H9 (cell line): ENCODE measurements around the gene ACACA. TPM values are rescaled to one million over a fixed set of nuclear protein-coding genes. Genes with fewer than 3 reads are reported as not detected.

Experiments
- DNase-seq: peaks from one replicate; pipeline ENCODE4 v3.0.0-alpha.2; 2017
- H2AFZ ChIP-seq: one replicate; pipeline ENCODE4 v1.6.1; 2013; ENCODE audit warnings: mild to moderate bottlenecking, low read length, control low read depth, moderate library complexity
- H2AK5ac ChIP-seq: 2 replicates; pipeline ENCODE4 v1.6.1; 2013; ENCODE audit warnings: low read length, control low read depth, mixed read lengths; ENCODE audit not compliant: insufficient read length
- H2BK120ac ChIP-seq: one replicate; pipeline ENCODE4 v1.6.1; 2013; ENCODE audit warnings: low read depth, mild to moderate bottlenecking, low read length, control low read depth, inconsistent platforms; ENCODE audit not compliant: poor library complexity, severe bottlenecking
- H2BK12ac ChIP-seq: 2 replicates; pipeline ENCODE4 v1.6.1; 2013; ENCODE audit warnings: low read length, control low read depth, mixed read lengths, low read depth; ENCODE audit not compliant: insufficient read length
- H2BK15ac ChIP-seq: 2 replicates; pipeline ENCODE4 v1.6.1; 2013; ENCODE audit warnings: low read depth, low read length, control low read depth
- H2BK20ac ChIP-seq: one replicate; pipeline ENCODE4 v1.6.1; 2013; ENCODE audit warnings: low read depth, mild to moderate bottlenecking, low read length, control low read depth, inconsistent platforms; ENCODE audit not compliant: poor library complexity, severe bottlenecking
- H2BK5ac ChIP-seq: 2 replicates; pipeline ENCODE4 v1.6.1; 2013; ENCODE audit warnings: low read length, control low read depth, mixed read lengths; ENCODE audit not compliant: insufficient read length
- H3K14ac ChIP-seq: 2 replicates; pipeline ENCODE4 v1.6.1; 2013; ENCODE audit warnings: low read length, control low read depth; ENCODE audit not compliant: insufficient read depth
- H3K18ac ChIP-seq: 2 replicates; pipeline ENCODE4 v1.6.1; 2013; ENCODE audit warnings: low read depth, mild to moderate bottlenecking, mixed read lengths, low read length, control low read depth; ENCODE audit not compliant: insufficient read length
- H3K23ac ChIP-seq: 2 replicates; pipeline ENCODE4 v1.6.1; 2013; ENCODE audit warnings: low read length, control low read depth, mixed read lengths, low read depth; ENCODE audit not compliant: insufficient read length
- H3K23me2 ChIP-seq: 2 replicates; pipeline ENCODE4 v1.6.1; 2013; ENCODE audit warnings: low read depth, mild to moderate bottlenecking, mixed read lengths, low read length, control low read depth; ENCODE audit not compliant: insufficient read length, poor library complexity, severe bottlenecking
- H3K27ac ChIP-seq: 2 replicates; pipeline ENCODE4 v1.5.1; 2013; ENCODE audit warnings: low read length, control low read depth, mixed read lengths, low read depth; ENCODE audit not compliant: insufficient read length
- H3K27me3 ChIP-seq: 2 replicates; pipeline ENCODE4 v1.6.1; 2013; ENCODE audit warnings: low read length, control low read depth, inconsistent platforms; ENCODE audit not compliant: insufficient read depth
- H3K4ac ChIP-seq: 2 replicates; pipeline ENCODE4 v1.6.1; 2013; ENCODE audit warnings: low read depth, mild to moderate bottlenecking, control low read depth, inconsistent platforms, low read length, moderate library complexity
- H3K4me1 ChIP-seq: 2 replicates; pipeline ENCODE4 v1.6.1; 2013; ENCODE audit warnings: low read length, control low read depth, inconsistent platforms; ENCODE audit not compliant: insufficient read depth
- H3K4me2 ChIP-seq: 2 replicates; pipeline ENCODE4 v1.6.1; 2013; ENCODE audit warnings: low read length, control low read depth, mixed read lengths; ENCODE audit not compliant: insufficient read length, insufficient read depth
- H3K56ac ChIP-seq: 2 replicates; pipeline ENCODE4 v1.6.1; 2013; ENCODE audit warnings: low read depth, mild to moderate bottlenecking, mixed read lengths, low read length, control low read depth; ENCODE audit not compliant: insufficient read length
- H3K79me1 ChIP-seq: 2 replicates; pipeline ENCODE4 v1.6.1; 2013; ENCODE audit warnings: low read depth, mild to moderate bottlenecking, moderate library complexity, low read length, control low read depth, inconsistent platforms; ENCODE audit not compliant: insufficient read depth, poor library complexity, severe bottlenecking
- H3K79me2 ChIP-seq: 2 replicates; pipeline ENCODE4 v1.6.1; 2013; ENCODE audit warnings: low read length, control low read depth, inconsistent platforms; ENCODE audit not compliant: insufficient read depth
- H3K9ac ChIP-seq: 2 replicates; pipeline ENCODE4 v1.6.1; 2013; ENCODE audit warnings: low read length, control low read depth, mixed read lengths; ENCODE audit not compliant: insufficient read length; ENCODE audit errors: extremely low read depth
- H3K9me3 ChIP-seq: one replicate; pipeline ENCODE4 v1.6.1; 2013; ENCODE audit warnings: low read depth, low read length, inconsistent platforms; ENCODE audit not compliant: control insufficient read depth
- H3T11ph ChIP-seq: one replicate; pipeline ENCODE4 v1.6.1; 2013; ENCODE audit warnings: mild to moderate bottlenecking, low read length, control low read depth, inconsistent platforms
- H4K20me1 ChIP-seq: one replicate; pipeline ENCODE4 v1.6.1; 2013; ENCODE audit not compliant: control insufficient read depth, insufficient read length, insufficient read depth
- H4K5ac ChIP-seq: 2 replicates; pipeline ENCODE4 v1.6.1; 2013; ENCODE audit warnings: low read depth, mild to moderate bottlenecking, mixed read lengths, low read length, control low read depth; ENCODE audit not compliant: insufficient read length
- H4K8ac ChIP-seq: replicated peaks from 2 replicates; pipeline ENCODE4 v1.6.1; 2013; ENCODE audit warnings: low read length, control low read depth, mixed read lengths, low read depth; ENCODE audit not compliant: insufficient read length
- H4K91ac ChIP-seq: 2 replicates; pipeline ENCODE4 v1.6.1; 2013; ENCODE audit warnings: low read depth, mild to moderate bottlenecking, moderate library complexity, mixed read lengths, low read length, control low read depth; ENCODE audit not compliant: insufficient read length
- H3K27ac Mint-ChIP-seq, 3 experiments: 2 replicates in 2 of 3; 3 replicates in 1 of 3; pipeline ENCODE4 v1.8.0; 2020 to 2021; ENCODE audit warnings: mixed read lengths in 3 of 3, mild to moderate bottlenecking in 1 of 3, moderate library complexity in 1 of 3
- H3K27me3 Mint-ChIP-seq: 2 replicates; pipeline ENCODE4 v1.8.0; 2021; ENCODE audit warnings: low read depth, mild to moderate bottlenecking, moderate library complexity, mixed read lengths
- H3K36me3 Mint-ChIP-seq, 3 experiments: 2 replicates in 2 of 3; 3 replicates in 1 of 3; pipeline ENCODE4 v1.8.0; 2020 to 2021; ENCODE audit warnings: low read depth in 3 of 3, mixed read lengths in 3 of 3; ENCODE audit not compliant: insufficient read depth in 1 of 3
- H3K4me1 Mint-ChIP-seq, 2 experiments: 2 replicates each; pipeline ENCODE4 v1.8.0; 2020; ENCODE audit warnings: mixed read lengths in 2 of 2
- H3K4me3 Mint-ChIP-seq, 2 experiments: 2 replicates in 1 of 2; 3 replicates in 1 of 2; pipeline ENCODE4 v1.8.0; 2020 to 2021; ENCODE audit warnings: mild to moderate bottlenecking in 2 of 2, mixed read lengths in 2 of 2, moderate library complexity in 1 of 2
- H3K9me3 Mint-ChIP-seq, 2 experiments: 2 replicates in 1 of 2; 3 replicates in 1 of 2; pipeline ENCODE4 v1.8.0; 2020; ENCODE audit warnings: mild to moderate bottlenecking in 2 of 2, mixed read lengths in 2 of 2, moderate library complexity in 1 of 2
- WGBS: extraction: QIAGEN DNeasy Blood & Tissue Kit; methylation state at CpG from one replicate; pipeline ENCODE4 v1.1.7; 2013; ENCODE audit warnings: missing lambda C conversion rate, low lambda C conversion rate, mixed read lengths; ENCODE audit not compliant: insufficient read length; ENCODE audit errors: extremely low coverage; 5-methylcytosine and 5-hydroxymethylcytosine counted together
- total RNA-seq: library from RNA; stranded (reverse); gene quantifications from 2 replicates; pipeline ENCODE4 v1.2.1, GENCODE V29; 2021
- TF ChIP-seq, protein P1 (sequence below): fragments of 200-600 bp; sonication (generic); conservative IDR thresholded peaks from 3 replicates; pipeline ENCODE4 v1.8.0; 2021; ENCODE audit warnings: antibody characterized with exemption, mild to moderate bottlenecking

ACACA gene
- total RNA-seq, 1 experiment from 2014 or later: 135 TPM

DNA sequence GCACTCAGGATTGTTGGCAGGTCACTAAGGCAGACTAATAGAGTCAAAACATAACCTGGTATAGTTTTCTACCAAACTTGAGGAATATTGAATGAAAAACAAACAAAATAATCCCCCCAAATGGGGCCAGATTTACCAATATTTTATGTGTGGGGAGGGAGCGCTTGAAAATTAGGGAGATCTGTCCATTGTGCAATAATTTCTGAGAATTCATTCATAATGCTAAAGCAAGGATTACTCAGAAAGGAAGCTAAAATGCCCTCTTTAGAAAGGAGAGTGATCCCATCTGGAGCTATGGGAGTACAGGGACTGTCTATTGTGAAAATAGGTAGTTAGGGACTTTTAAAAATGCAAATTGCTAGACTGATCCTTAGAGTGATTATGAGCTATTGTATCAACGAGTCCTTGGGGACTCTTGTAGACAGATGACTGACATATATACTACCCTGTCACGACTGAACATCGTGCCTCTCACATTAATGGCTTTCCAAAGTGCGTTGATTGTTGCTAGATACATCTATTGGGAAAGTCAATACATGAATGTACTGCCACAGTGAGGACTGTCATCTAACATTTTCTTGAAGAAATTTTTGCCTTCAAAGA lies 264.2 kb downstream of the ACACA start:
- no peaks in the 10 kb centered on the region for H3K79me2 ChIP-seq
- no peak overlapping the region for H3K9ac ChIP-seq
- H2AK5ac ChIP-seq: no peak overlapping the region
- H3K56ac ChIP-seq: no peak overlapping the region
- H4K91ac ChIP-seq: no peak overlapping the region
- no peak overlapping the region for H3K27ac ChIP-seq
- no peaks in the 10 kb centered on the region for H4K20me1 ChIP-seq
- no CpG with 5 or more reads among the region's 5 CpGs for WGBS
- TF ChIP-seq, protein P1, sequence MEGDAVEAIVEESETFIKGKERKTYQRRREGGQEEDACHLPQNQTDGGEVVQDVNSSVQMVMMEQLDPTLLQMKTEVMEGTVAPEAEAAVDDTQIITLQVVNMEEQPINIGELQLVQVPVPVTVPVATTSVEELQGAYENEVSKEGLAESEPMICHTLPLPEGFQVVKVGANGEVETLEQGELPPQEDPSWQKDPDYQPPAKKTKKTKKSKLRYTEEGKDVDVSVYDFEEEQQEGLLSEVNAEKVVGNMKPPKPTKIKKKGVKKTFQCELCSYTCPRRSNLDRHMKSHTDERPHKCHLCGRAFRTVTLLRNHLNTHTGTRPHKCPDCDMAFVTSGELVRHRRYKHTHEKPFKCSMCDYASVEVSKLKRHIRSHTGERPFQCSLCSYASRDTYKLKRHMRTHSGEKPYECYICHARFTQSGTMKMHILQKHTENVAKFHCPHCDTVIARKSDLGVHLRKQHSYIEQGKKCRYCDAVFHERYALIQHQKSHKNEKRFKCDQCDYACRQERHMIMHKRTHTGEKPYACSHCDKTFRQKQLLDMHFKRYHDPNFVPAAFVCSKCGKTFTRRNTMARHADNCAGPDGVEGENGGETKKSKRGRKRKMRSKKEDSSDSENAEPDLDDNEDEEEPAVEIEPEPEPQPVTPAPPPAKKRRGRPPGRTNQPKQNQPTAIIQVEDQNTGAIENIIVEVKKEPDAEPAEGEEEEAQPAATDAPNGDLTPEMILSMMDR: no peak
- peaks cover 18 to 31% (median 25%) of the 10 kb centered on the region in 3 experiments for H3K36me3 Mint-ChIP-seq
- no peak overlapping the region for H4K5ac ChIP-seq
- no peaks in the 10 kb centered on the region for H3K27me3 Mint-ChIP-seq
- H3K23ac ChIP-seq: no peak overlapping the region
- H2BK15ac ChIP-seq: no peak overlapping the region
- H3K4me1 Mint-ChIP-seq: peaks cover 24 to 34% of the 10 kb centered on the region in 2 experiments
- no peak overlapping the region for H2BK5ac ChIP-seq
- H3K9me3 Mint-ChIP-seq: no peaks in the 10 kb centered on the region
- no peak overlapping the region for H2BK12ac ChIP-seq
- H3K27ac Mint-ChIP-seq: peak overlapping the region in 1 of 3 experiments; percentile 31; a peak in 3 of 7 replicates
- H3K79me1 ChIP-seq: no peaks in the 10 kb centered on the region
- H3K9me3 ChIP-seq: no peaks in the 10 kb centered on the region
- no peak for DNase-seq
- H3K18ac ChIP-seq: no peak overlapping the region
- H2AFZ ChIP-seq: no peak overlapping the region
- H2BK120ac ChIP-seq: no peak overlapping the region
- no peaks in the 10 kb centered on the region for H3K4me1 ChIP-seq
- no peak overlapping the region for H3K4ac ChIP-seq
- no peaks in the 10 kb centered on the region for H3K23me2 ChIP-seq
- H3K27me3 ChIP-seq: no peaks in the 10 kb centered on the region
- H3K4me2 ChIP-seq: no peak overlapping the region
- H3T11ph ChIP-seq: no peak overlapping the region
- H4K8ac ChIP-seq: no peak overlapping the region
- H2BK20ac ChIP-seq: no peak overlapping the region
- no peak overlapping the region for H3K14ac ChIP-seq
- H3K4me3 Mint-ChIP-seq: no peak overlapping the region
